NB4 (cell line): ENCODE measurements around the gene SLC9A6.

Source experiments
- MYC ChIP-seq: IDR thresholded peaks from 2 replicates; pipeline ENCODE4 v1.6.1; 2011; ENCODE audit warnings: low read depth, low read length
- POLR2A ChIP-seq: IDR thresholded peaks from 2 replicates; pipeline ENCODE4 v1.6.1; 2011; ENCODE audit warnings: mild to moderate bottlenecking; ENCODE audit not compliant: insufficient read length; ENCODE audit errors: extremely low read depth
- TF ChIP-seq, protein P1 (sequence below): IDR thresholded peaks from one replicate; pipeline ENCODE4 v1.5.1; 2012; ENCODE audit warnings: low read depth, low read length
- TF ChIP-seq, protein P2 (sequence below): IDR thresholded peaks from 2 replicates; pipeline ENCODE4 v1.6.1; 2011; ENCODE audit warnings: low read depth, low read length

DNA sequence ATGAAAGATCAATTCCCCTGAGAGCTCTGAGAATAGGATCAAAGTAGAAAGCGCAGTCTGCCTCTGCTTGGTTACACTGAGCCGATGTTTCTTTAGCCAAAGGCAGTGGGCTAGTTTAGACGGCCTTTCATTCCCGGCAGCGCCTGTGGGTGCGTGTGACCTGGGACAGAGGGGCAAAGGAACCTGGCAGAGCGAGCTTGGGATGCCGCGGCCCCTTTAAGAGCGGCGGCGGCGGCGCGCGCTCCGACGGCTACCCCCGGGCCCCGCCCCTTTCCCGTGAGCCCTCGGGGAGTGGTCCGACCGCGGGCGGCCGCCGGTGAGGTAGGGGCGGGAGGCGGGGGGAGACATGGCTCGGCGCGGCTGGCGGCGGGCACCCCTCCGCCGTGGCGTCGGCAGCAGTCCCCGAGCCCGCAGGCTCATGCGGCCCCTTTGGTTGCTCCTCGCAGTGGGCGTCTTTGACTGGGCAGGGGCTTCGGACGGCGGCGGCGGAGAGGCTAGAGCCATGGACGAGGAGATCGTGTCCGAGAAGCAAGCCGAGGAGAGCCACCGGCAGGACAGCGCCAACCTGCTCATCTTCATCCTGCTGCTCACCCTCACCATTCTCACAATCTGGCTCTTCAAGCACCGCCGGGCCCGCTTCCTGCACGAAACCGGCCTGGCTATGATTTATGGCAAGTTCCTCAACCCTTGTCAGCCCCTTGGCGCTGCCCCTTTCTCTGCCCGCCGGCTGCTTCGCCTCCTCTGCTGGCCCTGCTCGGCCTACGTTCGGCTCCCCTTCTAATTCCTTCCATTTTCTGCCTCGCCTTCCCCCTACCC, at the start of gene SLC9A6:
- TF ChIP-seq, protein P1, sequence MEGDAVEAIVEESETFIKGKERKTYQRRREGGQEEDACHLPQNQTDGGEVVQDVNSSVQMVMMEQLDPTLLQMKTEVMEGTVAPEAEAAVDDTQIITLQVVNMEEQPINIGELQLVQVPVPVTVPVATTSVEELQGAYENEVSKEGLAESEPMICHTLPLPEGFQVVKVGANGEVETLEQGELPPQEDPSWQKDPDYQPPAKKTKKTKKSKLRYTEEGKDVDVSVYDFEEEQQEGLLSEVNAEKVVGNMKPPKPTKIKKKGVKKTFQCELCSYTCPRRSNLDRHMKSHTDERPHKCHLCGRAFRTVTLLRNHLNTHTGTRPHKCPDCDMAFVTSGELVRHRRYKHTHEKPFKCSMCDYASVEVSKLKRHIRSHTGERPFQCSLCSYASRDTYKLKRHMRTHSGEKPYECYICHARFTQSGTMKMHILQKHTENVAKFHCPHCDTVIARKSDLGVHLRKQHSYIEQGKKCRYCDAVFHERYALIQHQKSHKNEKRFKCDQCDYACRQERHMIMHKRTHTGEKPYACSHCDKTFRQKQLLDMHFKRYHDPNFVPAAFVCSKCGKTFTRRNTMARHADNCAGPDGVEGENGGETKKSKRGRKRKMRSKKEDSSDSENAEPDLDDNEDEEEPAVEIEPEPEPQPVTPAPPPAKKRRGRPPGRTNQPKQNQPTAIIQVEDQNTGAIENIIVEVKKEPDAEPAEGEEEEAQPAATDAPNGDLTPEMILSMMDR: no peak
- TF ChIP-seq POLR2A: peak; percentile 9
- TF ChIP-seq, protein P2, sequence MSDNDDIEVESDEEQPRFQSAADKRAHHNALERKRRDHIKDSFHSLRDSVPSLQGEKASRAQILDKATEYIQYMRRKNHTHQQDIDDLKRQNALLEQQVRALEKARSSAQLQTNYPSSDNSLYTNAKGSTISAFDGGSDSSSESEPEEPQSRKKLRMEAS: no peak
- no peak for TF ChIP-seq MYC
